ENCODE data around the gene ABCC12. TPM values are rescaled to one million over a fixed set of nuclear protein-coding genes. Genes with fewer than 3 reads are reported as not detected.
A peak's percentile ranks its signal among the peaks of the same experiment; 100 is the strongest.

Gene ABCC12
- total RNA-seq, 4 donors from 2014 or later, result 0.13 TPM; not detected in 3

- 90 to 95% methylated on average over 4 of the region's 4 CpGs for WGBS, 2 donors
- Histone ChIP-seq H3K27ac (no peak overlapping the region), H3K4me3 (replicated peaks in 1 of 3) (no peak overlapping the region), H3K9me3 (no peaks in the 10 kb centered on the region), H3K27me3 (no peaks in the 10 kb centered on the region), H3K36me3 (no peaks in the 10 kb centered on the region), H3K4me1 (peaks cover 0 to 6% of the 10 kb centered on the region in 2 donors)
- TF ChIP-seq CTCF (IDR thresholded peaks at IDR 0.05), result no peak
- TF ChIP-seq POLR2A (IDR thresholded peaks at IDR 0.05), result no peak
- no peak for DNase-seq
- intact Hi-C loops (cut with DNase I), result loop anchor here (10.0 kb wide), 1 partner anchor 1131 kb away; no protein-coding TSS in a partner anchor
These were observed 10.3 kb upstream of the ABCC12 start for GRCh38 chr16:48165961-48166578.

- peak; percentile 64 to 65 for DNase-seq
- H3K36me3 ChIP-seq, result no peaks in the 10 kb centered on the region
- intact Hi-C loops (cut with DNase I), result loop anchor here (10.0 kb wide), 1 partner anchor 1130 kb away; no protein-coding TSS in a partner anchor
- TF ChIP-seq POLR2A (IDR thresholded peaks at IDR 0.05) (no peak), CTCF (IDR thresholded peaks at IDR 0.05) (peak; percentile 63 to 88 (median 76))
- no peaks in the 10 kb centered on the region for H3K9me3 ChIP-seq
- no peak overlapping the region for H3K4me3 ChIP-seq (replicated peaks in 1 of 3)
- no peak overlapping the region for H3K27ac ChIP-seq
- H3K27me3 ChIP-seq, result no peaks in the 10 kb centered on the region
- H3K4me1 ChIP-seq, result peaks cover 0 to 15% of the 10 kb centered on the region in 2 donors
- WGBS, 2 donors, result 28 to 35% methylated on average over 12 to 16 of the region's 16 CpGs
These were observed 9.3 kb upstream of the ABCC12 start for GRCh38 chr16:48164907-48165715.

- Histone ChIP-seq H3K36me3 (no peaks in the 10 kb centered on the region), H3K27me3 (no peaks in the 10 kb centered on the region), H3K9me3 (no peaks in the 10 kb centered on the region), H3K27ac (no peak overlapping the region), H3K4me3 (replicated peaks in 1 of 3) (no peak overlapping the region), H3K4me1 (peaks cover 0 to 17% of the 10 kb centered on the region in 2 donors)
- no peak for TF ChIP-seq CTCF (IDR thresholded peaks at IDR 0.05)
- no peak for TF ChIP-seq POLR2A (IDR thresholded peaks at IDR 0.05)
- no peak for DNase-seq
- WGBS, 2 donors, result 90 to 94% methylated on average over 9 of the region's 9 CpGs
- intact Hi-C loops (cut with DNase I), result loop anchor here (10.0 kb wide), 1 partner anchor 1128 kb away; no protein-coding TSS in a partner anchor
These were observed 7.1 kb upstream of the ABCC12 start for GRCh38 chr16:48162839-48163410.

- H3K4me3 ChIP-seq (replicated peaks in 1 of 3), result no peak overlapping the region
- no peaks in the 10 kb centered on the region for H3K27me3 ChIP-seq
- 84 to 91% methylated on average over 4 of the region's 4 CpGs for WGBS, 2 donors
- H3K4me1 ChIP-seq, result peaks cover 0 to 17% of the 10 kb centered on the region in 2 donors
- H3K9me3 ChIP-seq, result no peaks in the 10 kb centered on the region
- no peaks in the 10 kb centered on the region for H3K36me3 ChIP-seq
- intact Hi-C loops (cut with DNase I), result loop anchor here (10.0 kb wide), 1 partner anchor 1127 kb away; no protein-coding TSS in a partner anchor
- H3K27ac ChIP-seq, result no peak overlapping the region
- DNase-seq, result no peak
- TF ChIP-seq CTCF (IDR thresholded peaks at IDR 0.05), result no peak
- no peak for TF ChIP-seq POLR2A (IDR thresholded peaks at IDR 0.05)
These were observed 6.1 kb upstream of the ABCC12 start for GRCh38 chr16:48161906-48162305.
